ENCODE results near the gene ANKRD16.
"Not testable (repeated sequence)": the region's sequence is repeated elsewhere in the genome, so short reads cannot be mapped to it uniquely, and the experiment has no call there.

The ANKRD16 gene

GRCh38 chr10:5903563-5903962 is 13.9 kb upstream of the ANKRD16 start:
- no peak for DNase-seq (ENCODE audit: low read depth, low spot score)

DNA sequence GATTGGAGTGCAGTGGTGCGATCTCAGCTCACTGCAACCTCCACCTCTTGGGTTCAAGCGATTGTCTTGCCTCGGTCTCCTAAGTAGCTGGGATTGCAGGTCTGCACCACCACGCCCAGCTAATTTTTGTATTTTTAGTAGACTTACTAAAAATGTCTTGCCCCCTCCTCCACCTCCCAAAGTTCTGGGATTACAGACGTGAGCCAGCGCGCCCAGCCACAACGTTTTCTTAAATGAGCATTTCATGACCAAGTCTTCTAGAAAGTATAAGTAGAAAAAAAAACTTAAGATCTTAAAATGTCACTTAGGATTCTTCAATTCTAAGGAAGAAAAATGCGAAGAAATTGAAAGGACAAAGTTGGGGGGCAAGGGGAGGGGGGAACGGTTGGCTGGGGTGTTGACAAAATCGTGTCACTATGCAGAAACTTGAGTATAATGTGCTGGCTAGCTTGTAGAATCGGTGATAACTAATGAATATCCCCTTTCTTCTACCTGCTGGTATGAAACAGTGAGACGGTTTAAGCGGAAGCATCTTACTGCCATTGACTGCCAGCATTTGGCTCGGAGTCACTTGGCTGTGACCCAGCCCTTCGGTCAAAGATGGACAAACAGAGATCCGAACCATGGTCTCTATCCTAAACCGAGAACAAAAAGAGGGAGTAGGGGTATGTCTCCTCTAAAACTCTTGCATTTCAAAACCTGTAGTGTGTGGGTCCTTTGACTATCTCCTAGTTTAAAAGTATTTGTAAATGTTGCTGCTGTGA is 13.0 kb upstream of the ANKRD16 start:
- no peak for DNase-seq (ENCODE audit: low read depth, low spot score)

GRCh38 chr10:5900247-5900646 is 10.6 kb upstream of the ANKRD16 start:
- DNase-seq (ENCODE audit: low read depth, low spot score) = no peak

GRCh38 chr10:5898163-5898562 is 8.5 kb upstream of the ANKRD16 start:
- no peak for DNase-seq (ENCODE audit: low read depth, low spot score)

DNA sequence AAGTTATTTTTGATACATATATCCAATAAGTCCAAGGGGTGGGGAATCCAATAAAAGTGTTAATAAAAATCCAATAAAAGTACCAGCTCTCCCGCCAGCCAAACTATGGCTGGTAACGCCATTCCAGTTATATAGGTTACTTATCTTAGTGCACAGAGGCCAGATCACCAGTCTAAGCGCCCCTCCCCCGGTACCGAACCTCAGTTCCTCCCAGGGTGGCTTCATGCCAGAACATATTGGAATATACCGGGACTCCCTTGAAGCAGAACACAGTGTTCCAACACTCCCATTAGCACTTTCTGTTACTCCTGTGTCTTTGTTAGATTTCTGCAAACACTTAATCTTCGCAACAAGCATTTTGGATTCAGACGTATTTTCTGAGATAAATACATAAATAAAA is 7.8 kb upstream of the ANKRD16 start:
- DNase-seq (ENCODE audit: low read depth, low spot score) = no peak

- no peak for DNase-seq (ENCODE audit: low read depth, low spot score)
Observed at GRCh38 chr10:5897053-5897340, 7.3 kb upstream of the ANKRD16 start.

- DNase-seq (ENCODE audit: low read depth, low spot score) = no peak
Observed at GRCh38 chr10:5896208-5897052, 6.7 kb upstream of the ANKRD16 start.

GRCh38 chr10:5895804-5896203 is 6.1 kb upstream of the ANKRD16 start:
- no peak for DNase-seq (ENCODE audit: low read depth, low spot score)

DNA sequence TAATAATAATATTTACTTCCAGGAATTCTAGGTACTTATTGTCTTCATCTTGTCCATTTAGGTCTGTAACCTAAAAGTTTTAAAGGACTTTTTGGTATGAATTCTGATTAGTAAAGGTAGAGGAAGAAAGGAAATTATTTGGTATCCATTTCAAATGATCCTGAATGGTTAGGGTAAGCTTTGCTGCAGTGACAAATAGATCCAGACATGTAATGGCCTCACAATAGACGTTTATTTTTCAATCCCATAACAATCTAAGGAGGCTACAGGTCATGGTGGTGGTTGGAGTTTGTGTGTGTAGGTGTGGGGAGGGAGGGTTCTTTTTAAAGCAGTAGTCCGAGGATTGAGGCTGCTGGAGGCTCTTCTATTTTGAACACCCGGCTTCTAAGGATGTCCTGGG is 5.7 kb upstream of the ANKRD16 start:
- DNase-seq (ENCODE audit: low read depth, low spot score) = no peak

GRCh38 chr10:5894873-5895272 is 5.2 kb upstream of the ANKRD16 start:
- no peak for DNase-seq (ENCODE audit: low read depth, low spot score)

DNA sequence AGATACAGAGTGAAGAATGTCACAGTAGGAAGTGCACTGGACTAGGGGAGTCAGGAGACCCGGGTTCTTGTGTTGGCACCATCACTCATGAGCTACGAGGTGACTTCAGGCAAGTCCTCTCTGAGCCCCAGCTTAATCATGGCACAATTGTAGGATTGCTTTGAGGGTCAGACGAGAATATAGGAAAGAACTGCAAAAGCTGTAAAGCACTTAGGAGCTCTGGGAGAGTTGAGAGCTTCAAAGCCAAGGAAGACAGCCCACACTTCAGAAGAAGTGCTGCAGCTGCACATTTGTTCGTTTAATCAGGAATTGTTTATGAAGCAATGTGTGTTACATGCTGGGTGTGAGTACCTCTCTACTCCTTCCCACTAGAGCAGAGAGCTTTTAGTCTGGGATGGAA is 4.7 kb upstream of the ANKRD16 start:
- DNase-seq (ENCODE audit: low read depth, low spot score) = no peak

DNA sequence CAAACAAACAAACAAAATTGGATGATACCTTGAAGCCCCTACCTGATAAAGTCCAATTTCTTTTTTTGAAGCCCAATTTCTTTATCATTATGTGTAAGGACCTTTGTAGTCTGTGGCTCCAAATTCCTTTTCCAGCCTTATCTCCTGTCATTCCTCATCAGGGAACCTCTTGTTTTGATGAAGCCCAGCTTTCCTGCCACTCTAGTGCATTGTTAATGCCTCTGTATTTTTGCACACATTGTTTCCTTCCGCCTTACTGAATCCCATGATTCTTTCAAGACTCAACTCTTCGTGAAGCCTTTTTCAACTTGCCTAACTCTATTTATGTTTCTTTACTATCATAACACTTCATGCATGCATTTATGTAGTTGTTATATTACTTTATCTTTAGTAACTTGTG is 3.6 kb upstream of the ANKRD16 start:
- no peak for DNase-seq (ENCODE audit: low read depth, low spot score)

DNA sequence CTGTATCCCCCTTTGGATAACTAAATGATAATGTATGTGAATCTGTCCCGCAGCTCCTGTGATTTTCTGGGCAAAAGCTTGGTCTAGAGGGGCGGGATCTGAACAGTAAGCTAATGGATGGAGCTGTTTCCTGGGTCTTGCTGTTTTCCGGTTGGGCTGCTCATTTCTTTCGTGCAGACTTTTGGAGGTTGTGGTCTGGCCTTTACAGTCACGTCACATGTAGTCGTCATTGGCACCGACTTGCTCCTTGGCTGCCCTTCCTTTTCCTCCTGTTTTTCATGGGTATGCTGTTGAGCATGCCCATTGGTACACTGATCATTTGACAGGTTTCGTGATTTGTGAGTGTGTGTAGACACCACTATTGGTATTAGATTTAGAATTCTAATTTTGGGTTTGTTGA is 2.3 kb upstream of the ANKRD16 start:
- no peak for DNase-seq (ENCODE audit: low read depth, low spot score)

GRCh38 chr10:5891009-5891408 is 1.3 kb upstream of the ANKRD16 start:
- no peak for DNase-seq (ENCODE audit: low read depth, low spot score)

DNA sequence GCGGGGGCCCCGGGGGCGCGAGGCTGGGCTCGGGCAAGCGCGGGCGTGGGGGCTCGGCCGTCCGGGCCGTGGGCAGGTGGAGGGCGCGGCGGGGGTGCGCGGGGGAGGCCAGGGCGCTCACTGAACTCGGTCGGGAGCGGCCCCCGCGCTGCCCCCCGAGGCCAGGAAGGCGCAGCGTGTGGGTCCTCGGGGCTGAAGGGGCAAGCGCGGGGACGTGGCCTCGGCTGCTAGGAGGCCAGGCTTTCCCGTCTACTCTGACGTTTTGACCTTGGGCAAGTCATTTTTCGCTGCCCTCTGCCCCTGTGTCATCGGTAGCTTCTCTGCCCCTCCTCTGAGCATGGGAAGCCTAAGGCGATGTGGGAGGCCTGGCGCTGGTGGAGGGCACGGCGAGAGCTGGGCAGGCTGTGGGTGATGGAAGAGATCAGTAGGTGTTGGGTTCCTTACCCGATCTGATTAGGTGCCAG is 791 bp upstream of the ANKRD16 start:
- DNase-seq (ENCODE audit: low read depth, low spot score) = no peak

DNA sequence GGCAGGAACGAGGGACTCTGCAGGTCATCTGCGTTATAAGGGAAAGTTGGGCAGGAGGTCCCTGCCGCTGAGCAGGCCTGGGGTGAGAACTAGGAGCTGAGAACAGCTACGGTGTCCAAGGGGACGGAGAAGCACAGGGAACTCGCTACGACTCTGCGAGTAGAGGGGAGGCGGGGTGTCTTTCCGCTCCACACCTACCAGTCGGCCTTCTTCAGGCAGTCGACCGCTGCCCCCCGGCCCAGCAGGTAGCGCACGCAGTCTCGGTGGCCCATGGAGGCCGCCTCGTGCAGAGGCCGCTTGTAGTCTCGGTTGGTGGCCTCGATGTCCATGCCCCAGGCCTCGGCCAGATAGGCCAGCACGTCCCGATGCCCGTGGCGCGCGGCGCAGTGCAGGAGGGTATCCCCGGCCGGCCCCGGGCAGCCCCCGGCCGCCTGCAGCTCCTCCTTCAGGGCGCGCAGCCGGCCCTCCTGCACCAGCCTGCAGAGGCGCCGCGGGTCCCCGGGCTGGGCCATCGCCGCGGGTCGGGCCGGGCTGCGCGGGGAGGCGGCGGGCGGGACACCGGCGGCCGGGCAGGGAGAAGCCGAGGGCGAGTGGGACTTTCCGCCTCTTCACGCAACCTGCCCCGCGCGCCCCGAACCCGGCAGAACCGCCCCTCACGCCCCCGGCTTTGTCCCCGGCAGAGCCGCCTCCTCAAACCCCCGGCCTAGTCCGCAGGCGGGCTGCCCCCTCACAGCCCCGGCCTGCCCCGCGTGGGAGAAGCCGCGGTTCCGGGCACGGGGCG is 660 bp downstream of the ANKRD16 start:
- DNase-seq (ENCODE audit: low read depth, low spot score) = no peak

DNA sequence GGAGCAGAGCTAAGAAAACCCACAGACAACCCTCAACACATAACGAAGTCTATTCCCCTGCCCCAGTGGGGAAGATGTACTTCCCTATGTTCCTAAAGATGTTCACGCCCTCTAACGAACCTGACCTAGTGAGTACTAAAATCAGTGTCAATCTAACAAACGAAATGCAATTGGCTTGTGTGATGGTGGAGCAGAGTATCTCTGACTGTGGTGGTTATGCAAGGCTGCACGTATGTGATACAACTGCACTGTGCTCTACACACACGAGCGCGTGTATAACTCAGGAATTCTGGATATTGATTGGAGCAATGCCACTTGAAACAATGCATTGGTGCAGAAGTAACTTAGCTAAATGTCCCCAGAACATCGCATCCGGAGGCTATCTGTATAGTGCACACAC is 1.3 kb downstream of the ANKRD16 start:
- DNase-seq (ENCODE audit: low read depth, low spot score) = no peak

DNA sequence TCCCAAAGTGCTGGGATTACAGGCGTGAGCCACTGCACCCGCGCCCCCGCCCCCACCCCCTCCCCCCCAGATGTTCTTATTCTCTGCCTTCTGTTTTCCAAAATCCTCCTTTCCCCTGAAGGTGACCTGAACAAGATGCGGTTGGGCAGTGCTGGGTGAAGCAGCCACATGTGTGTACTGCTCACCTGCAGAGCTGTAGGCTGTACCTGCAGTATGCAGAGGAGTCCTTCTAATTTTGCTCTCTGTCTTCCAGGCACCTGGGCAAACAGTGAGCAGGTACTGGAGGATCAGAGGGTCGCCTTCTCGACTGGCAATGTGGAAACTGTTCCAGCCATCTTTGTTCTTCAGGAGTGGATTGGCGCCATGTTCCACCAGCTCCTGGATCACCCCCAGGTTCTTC is 2.1 kb downstream of the ANKRD16 start:
- DNase-seq (ENCODE audit: low read depth, low spot score) = no peak

DNA sequence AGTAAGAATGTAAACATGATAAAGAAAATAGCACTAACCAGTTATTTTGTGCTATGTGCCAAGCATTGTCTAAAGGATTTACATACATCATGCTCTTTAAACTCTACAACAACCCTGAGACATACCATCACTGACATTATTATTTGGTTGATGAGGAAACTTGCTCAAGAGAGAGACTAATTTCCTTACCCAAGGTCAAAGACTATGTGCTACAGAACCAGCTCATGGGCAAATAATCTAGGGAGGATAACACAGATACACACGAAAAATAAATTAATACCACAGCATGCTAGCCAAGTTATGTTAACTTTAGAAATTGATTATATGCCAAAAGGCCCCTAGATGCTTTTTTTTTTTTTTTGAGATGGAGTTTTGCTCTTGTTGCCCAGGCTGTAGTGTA is 2.7 kb downstream of the ANKRD16 start:
- DNase-seq (ENCODE audit: low read depth, low spot score) = no peak

- no peak for DNase-seq (ENCODE audit: low read depth, low spot score)
Observed at GRCh38 chr10:5885619-5886018, 4.1 kb downstream of the ANKRD16 start.

DNA sequence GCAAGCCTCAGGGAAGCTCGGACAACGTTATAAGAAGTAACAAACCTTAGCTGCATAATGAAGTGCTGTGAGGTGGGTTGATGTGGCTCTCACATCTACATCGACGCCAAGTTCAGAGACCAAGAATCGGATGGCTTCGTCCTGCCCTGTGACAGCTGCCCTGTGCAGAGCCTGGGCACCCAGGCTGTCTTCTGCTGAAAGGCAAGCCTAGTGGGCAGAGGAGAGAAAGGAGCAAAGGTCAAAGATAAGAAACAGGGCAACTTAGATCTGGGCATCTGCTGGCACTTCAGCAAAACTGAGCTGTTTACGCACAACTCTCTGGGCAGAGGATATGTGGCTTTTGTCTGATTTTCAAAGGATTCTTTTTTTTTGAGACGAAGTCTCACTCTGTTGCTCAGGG is 6.7 kb downstream of the ANKRD16 start:
- DNase-seq (ENCODE audit: low read depth, low spot score) = no peak

DNA sequence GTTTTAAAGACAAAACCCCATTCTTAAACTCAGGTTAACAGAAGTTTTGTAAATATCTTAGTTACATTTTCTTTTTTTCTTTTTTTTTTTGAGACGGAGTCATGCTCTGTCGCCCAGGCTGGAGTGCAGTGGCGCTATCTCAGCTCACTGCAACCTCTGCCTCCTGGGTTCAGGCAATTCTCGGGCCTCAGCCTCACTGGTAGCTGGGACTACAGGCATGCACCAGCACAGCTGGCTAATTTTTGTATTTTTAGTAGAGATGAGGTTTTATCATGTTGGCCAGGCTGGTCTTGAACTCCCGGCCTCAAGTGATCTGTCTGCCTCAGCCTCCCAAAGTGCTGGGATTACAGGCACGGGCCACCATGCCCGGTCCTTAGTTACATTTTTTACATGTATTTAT is 12.7 kb downstream of the ANKRD16 start:
- DNase-seq (ENCODE audit: low read depth, low spot score) = not testable (repeated sequence)
